GM18508 (cell line): ENCODE data around the gene RFTN2.
"Not testable (repeated sequence)": the region's sequence is repeated elsewhere in the genome, so short reads cannot be mapped to it uniquely, and the experiment has no call there.

Experiments used
- ATAC-seq: cut with Tn5 transposase; IDR thresholded peaks from one replicate; pipeline ENCODE4 v1.9.1; 2021; ENCODE audit warnings: moderate number of reproducible peaks; ENCODE audit not compliant: insufficient read depth, unreplicated experiment

The RFTN2 gene, protein sequence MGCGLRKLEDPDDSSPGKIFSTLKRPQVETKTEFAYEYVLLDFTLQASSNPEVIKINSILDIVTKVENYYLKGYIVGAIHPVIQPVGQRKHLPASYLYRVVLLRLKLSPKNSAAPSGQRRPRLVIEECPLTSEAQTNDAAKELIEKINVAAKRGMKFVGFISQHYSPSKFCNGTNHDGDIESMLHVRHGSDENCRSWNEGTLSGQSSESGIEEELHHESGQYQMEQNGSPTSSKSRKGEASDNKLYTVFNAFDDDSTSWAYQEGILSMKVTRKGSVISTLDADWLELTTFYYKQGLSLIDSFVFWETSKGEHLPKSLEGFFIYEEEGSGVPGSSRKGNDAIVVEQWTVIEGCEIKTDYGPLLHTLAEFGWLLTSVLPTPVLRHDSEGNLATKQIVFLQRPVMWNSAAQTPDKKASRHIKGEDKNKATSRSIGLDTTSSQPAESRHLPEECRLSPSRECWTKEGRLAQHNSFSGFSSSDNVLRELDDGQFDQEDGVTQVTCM

GRCh38 chr2:197675246-197675645, at the start of gene RFTN2:
RFTN2 (minus strand) TSS chr2:197675587; CDS start chr2:197675458, 129 bp downstream.
- ATAC-seq = no peak

DNA sequence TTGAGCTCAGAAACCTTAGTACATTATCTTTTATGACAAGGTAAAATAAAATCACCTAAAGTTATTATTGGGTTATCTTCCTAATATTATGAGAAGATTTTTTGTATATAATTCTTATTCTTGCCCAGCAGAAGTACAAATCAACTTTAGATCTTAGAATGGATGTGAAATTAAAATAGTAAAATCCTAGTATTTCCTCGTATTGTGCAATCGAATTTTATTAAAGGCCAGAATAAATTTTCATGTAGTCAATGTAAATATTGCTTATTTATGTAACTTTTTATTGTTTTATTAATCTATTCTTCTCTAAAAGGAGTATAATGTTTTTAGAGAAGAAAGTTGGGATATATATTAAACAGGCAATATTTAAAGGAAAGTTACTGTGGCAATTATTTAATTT, 42.5 kb upstream of the RFTN2 start:
- no peak for ATAC-seq

- ATAC-seq = no peak
These were observed 37.9 kb upstream of the RFTN2 start for GRCh38 chr2:197713271-197713670.

DNA sequence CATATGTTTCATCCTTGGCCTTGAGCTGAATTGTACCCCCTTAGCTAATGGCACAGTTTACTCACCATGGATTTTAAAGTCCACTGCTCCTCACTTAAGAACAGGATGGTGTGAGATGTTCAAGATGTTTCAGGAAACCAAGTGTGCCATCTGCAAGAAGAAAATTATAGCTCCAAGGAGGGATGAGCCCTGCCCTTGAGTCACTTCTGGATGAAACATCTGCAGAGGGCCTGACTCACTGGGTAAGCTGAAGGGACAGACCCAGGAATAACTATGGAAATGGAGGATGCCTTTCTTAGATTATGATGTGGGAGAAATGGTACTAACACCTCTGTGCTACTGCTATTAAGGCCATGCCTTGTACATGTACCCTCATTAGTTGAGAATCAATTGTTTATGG, 36.2 kb upstream of the RFTN2 start:
- no peak for ATAC-seq

GRCh38 chr2:197710424-197711042, 35.1 kb upstream of the RFTN2 start:
- ATAC-seq = peak; percentile 94

DNA sequence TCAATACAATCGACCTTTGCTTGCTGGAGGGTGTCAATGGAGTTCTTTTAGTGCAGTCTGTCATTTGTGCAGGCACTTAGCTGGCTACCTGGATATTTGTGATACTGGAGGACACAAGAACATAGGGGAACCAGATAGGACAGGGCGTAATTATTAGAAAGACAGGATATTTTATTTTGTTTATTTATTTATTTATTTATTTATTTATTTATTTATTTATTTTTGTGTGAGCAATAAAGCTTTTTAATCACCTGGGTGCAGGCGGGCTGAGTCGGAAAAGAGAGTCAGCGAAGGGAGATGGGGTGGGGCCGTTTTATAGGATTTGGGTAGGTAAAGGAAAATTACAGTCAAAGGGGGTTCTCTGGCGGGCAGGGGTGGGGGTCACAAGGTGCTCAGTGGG, 33.8 kb upstream of the RFTN2 start:
- ATAC-seq = not testable (repeated sequence)

DNA sequence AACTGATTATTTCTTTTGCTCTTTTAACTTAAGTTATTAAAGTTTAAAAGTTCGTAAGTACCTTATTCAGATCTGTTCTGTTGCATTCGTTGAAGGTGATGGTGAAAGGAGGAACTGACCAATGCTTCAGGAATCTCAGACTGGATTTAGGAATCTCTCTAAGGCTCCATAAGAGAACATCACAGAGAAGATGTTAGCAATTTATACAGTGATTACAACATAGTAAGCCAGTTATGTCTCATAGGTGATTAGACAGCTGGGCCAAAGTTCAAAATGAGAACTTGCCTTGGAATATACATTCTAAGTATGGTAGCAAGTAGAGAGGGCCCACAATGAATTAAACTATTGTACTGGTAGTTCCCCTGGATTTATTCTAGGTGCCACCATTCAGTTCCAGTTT, 32.9 kb upstream of the RFTN2 start:
- ATAC-seq = no peak

GRCh38 chr2:197707316-197708213, 32.2 kb upstream of the RFTN2 start:
- no peak for ATAC-seq

DNA sequence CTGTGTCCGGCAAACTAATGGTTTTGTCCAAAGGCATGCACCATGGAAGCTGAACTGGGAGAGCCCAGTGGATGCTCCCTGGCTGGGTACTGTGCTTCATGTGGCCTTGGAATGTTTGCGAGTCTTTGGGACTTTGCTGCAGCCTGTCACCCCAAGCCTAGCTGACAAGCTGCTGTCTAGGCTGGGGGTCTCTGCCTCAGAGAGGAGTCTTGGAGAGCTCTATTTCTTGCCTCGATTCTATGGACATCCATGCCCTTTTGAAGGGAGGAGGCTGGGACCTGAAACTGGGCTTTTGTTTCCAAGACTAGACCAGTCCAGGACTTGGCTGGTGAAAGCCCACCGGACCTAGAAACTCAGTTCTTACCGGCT, 31.4 kb upstream of the RFTN2 start:
- no peak for ATAC-seq

DNA sequence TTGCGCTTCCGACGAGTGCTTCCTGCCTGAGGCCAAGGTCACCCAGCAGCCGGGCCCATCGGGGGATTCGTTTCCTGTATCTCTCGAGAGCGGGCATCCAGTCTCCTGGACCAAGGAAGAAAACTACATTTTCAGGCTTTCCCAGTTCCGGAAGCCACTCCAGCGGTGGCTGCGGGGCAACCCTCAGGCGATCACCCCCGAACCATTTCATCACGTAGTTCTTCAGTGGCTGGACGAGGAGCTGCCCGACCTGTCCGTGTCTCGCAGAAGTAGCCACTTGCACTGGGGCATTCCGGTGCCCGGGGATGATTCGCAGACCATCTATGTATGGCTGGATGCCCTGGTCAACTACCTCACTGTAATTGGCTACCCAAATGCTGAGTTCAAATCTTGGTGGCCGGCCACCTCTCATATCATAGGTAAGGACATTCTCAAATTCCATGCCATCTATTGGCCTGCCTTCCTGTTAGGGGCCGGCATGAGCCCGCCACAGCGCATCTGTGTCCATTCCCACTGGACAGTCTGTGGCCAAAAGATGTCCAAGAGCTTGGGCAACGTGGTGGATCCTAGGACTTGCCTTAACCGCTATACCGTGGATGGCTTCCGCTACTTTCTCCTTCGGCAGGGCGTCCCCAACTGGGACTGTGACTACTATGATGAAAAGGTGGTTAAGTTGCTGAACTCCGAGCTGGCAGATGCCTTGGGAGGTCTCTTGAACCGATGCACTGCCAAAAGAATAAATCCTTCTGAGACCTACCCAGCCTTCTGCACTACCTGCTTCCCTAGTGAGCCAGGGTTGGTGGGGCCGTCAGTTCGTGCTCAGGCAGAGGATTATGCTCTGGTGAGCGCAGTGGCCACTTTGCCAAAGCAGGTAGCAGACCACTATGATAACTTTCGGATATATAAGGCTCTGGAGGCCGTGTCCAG, 30.8 kb upstream of the RFTN2 start:
- no peak for ATAC-seq

- ATAC-seq = peak; percentile 60
These were observed 29.9 kb upstream of the RFTN2 start, which contains the start of gene MARS2 for GRCh38 chr2:197705121-197705911. MARS2 (plus strand) TSS chr2:197705369; CDS start chr2:197705406, 37 bp downstream.

DNA sequence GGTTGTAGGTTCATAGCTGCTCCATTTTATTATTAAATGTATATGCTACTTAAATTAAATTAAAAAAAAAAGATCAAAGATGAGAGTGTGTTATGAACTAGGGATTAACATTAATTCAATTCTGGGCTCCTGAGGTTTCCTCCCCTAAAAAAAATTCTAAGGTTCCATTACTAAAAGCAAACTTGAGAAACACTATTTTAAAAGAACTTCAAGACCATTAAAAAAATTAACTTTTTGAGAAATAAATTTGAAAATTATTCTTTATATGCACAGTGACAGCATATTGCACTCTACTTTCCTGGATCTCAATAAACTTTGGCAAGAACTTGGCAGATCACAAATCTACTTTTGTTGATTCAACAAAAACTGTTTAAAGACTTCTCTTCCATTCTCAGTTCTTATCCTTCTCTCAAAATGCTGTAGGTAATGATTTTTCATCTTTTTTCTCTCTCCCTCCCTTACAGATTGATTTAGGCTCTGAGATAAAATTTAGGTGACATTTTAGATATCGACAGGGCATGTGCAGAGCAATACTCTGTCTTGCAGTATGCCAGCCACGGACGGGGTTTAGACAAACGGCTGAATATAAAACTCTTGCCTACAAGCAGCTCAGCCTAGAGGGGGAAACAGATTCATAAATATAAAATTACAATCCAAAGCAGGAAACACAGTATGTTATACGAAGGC, 29.2 kb upstream of the RFTN2 start:
- peak; percentile 27 for ATAC-seq

DNA sequence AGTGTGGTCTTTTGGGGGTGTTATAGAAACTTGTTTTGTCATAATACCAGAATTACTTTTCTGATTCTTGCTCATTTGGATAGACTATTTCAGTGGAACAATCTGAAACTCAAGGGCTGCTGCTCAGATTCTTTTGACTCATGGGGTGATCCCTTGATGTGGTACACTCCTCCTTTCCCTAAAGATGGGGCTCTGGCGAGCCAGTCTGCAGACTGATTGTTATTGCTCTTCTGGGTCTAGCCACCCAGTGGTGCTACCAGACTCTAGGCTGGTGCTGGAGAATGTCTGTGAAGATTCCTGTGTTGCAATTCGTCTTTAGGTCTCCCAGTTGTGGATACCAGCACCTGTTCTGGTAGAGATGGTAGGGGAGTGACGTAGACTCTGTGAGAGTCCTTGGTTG, 25.6 kb upstream of the RFTN2 start:
- no peak for ATAC-seq

- ATAC-seq = not testable (repeated sequence)
These were observed 24.3 kb upstream of the RFTN2 start for GRCh38 chr2:197699724-197700123.

- ATAC-seq = not testable (repeated sequence)
These were observed 21.2 kb upstream of the RFTN2 start for GRCh38 chr2:197696571-197696970.

DNA sequence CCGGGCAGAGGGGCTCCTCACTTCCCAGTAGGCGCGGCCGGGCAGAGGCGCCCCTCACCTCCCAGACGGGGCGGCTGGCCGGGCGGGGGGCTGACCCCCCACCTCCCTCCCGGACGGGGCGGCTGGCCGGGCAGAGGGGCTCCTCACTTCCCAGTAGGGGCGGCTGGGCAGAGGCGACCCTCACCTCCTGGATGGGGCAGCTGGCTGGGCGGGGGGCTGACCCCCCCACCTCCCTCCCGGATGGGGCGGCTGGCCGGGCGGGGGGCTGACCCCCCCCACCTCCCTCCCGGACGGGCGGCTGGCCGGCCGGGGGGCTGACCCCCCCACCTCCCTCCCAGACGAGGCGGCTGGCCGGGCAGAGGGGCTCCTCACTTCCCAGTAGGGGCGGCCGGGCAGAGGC, 20.6 kb upstream of the RFTN2 start:
- not testable (repeated sequence) for ATAC-seq

DNA sequence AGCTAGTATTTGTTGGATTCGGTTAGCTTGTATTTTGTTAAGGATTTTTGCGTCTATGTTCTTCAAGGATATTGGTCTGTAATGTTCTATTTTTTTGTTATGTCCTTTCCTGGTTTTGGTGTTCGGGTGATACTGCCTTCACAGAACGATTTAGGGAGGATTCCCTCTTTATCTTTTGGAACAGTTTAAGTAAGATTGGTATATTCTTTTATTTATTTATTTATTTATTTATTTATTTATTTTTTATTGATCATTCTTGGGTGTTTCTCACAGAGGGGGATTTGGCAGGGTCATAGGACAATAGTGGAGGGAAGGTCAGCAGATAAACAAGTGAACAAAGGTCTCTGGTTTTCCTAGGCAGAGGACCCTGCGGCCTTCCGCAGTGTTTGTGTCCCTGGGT, 19.8 kb upstream of the RFTN2 start:
- not testable (repeated sequence) for ATAC-seq

DNA sequence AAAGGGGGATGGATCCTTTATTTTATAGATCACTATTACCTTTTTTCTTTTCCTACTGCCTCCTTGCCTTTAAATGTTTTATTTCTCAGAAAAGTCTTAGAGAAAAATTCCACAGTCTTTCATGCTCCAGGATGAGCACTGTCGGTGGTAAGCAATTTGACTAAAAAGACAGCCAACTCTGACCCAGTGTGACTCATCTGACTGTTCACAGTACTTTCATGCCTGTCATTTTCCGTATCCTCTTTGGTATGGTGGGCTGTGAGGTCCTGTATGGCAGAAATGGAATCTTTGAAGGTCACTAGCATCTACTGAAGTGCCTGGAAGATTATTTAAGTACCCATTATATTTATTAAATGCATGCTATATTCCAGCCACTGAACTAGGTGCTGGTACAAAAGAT, 2.1 kb upstream of the RFTN2 start:
- ATAC-seq = no peak
